GM12865 (cell line): ENCODE results near the gene JAM2.
"Not testable (repeated sequence)": the region's sequence is repeated elsewhere in the genome, so short reads cannot be mapped to it uniquely, and the experiment has no call there.

ENCODE experiments used
- DNase-seq: peaks from one replicate; pipeline ENCODE4 v3.0.0; 2010; ENCODE audit warnings: low read depth
- H3K4me3 ChIP-seq: 2 replicates; pipeline ENCODE4 v1.5.1; 2011; ENCODE audit warnings: mild to moderate bottlenecking, low read depth, low read length, control low read depth
- TF ChIP-seq, protein P1 (sequence below): IDR thresholded peaks from 2 replicates; pipeline ENCODE4 v1.5.1; 2011; ENCODE audit warnings: low read length, control low read depth, low read depth, inconsistent platforms; ENCODE audit not compliant: insufficient read depth; ENCODE audit errors: missing control alignments

Gene JAM2

DNA sequence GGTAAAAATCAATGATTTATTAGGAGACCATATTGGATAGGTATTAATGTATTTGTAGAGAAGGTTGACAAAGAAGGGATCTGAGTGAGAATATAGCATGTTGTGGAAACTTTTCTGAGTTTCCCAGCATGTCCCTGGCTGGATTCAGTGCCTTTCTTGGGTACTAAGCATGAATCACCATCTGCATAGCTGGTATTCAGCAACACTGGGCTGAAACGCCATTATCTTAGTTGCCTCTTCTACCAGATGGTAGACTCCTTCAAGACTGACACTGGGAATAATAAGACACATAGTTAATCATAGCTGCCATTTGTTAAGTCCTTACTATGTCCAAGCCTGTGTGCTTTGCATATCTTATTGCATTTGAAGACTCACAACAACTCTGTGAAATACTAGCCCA lies 50.2 kb downstream of the JAM2 start:
- TF ChIP-seq, protein P1, sequence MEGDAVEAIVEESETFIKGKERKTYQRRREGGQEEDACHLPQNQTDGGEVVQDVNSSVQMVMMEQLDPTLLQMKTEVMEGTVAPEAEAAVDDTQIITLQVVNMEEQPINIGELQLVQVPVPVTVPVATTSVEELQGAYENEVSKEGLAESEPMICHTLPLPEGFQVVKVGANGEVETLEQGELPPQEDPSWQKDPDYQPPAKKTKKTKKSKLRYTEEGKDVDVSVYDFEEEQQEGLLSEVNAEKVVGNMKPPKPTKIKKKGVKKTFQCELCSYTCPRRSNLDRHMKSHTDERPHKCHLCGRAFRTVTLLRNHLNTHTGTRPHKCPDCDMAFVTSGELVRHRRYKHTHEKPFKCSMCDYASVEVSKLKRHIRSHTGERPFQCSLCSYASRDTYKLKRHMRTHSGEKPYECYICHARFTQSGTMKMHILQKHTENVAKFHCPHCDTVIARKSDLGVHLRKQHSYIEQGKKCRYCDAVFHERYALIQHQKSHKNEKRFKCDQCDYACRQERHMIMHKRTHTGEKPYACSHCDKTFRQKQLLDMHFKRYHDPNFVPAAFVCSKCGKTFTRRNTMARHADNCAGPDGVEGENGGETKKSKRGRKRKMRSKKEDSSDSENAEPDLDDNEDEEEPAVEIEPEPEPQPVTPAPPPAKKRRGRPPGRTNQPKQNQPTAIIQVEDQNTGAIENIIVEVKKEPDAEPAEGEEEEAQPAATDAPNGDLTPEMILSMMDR: no peak
- no peak for DNase-seq

DNA sequence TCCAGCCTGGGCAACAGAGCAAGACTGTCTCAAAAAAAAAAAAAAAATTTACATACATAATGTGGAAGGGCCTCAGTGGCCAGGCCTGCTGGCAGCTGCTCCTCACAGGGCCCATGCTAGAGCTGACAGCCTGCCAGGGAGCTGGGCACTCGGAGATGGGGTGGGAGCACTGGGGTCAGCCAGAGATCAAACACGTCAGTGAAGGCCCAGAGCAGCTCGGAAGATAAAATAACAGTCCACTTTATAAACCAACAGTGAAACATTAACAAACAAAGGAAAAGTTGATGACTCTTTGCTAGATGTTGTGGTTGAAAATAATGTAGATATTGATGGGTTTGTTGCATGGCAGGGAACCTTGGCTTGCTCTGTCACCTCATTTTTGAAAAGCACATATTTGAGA lies 52.9 kb downstream of the JAM2 start:
- H3K4me3 ChIP-seq: no peak overlapping the region
- no peak for DNase-seq
- TF ChIP-seq, protein P1: no peak

More for the DNA sequence above, 50.2 kb downstream of the JAM2 start:
- H3K4me3 ChIP-seq: no peak overlapping the region

DNA sequence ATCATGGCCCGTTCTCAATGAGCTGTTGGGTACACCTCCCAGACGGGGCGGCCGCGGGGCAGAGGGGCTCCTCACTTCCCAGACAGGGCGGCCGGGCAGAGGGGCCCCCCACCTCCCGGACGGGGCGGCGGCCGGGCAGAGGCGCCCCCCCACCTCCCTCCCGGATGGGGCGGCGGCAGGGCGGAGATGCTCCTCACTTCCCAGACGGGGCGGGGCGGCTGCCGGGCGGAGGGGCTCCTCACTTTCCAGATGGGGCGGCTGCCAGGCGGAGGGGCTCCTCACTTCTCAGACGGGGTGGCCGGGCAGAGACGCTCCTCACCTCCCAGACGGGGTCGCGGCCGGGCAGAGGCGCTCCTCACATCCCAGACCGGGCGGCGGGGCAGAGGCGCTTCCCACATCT lies 56.4 kb downstream of the JAM2 start:
- H3K4me3 ChIP-seq: not testable (repeated sequence)

DNA sequence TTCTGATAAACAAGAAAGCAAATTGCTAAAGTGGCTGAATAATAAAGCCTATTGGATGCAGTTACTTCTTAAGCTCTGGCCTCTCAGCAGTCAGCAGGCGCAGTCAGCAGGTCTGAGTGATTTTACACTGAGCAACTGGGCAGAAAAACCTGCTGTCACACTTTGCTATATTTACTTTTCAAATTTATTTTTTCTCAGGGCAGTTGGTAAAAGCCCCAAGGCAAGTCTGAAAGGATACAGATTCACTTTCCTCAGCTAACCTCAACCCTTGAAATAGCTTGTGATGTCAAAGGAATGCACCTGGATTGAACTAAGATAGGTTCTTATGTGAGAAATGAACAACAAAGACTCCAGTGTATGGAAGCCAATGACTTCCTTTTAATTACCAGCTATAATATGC lies 61.7 kb downstream of the JAM2 start:
- no peak overlapping the region for H3K4me3 ChIP-seq
- DNase-seq: no peak
- TF ChIP-seq, protein P1: no peak

More for the DNA sequence above, 56.4 kb downstream of the JAM2 start:
- not testable (repeated sequence) for DNase-seq

DNA sequence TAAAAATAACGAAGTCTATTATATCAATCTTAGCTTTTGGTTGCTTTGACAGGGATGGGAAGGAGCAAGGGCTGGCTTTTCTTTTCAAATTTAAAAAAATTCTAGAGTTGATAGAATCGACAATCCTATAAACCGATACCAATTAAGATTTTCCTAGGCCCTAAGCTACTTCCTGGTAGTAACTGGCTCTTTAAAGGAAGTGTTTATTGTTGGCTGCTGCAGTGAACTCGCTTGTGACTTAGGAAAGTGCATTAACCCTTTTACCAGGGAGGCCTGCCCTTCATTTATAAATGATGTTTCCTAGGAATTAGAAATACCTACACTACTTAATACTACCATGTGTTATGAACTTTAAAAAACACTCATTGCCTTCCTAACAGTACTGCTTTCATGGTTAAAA lies 62.5 kb downstream of the JAM2 start:
- no peak overlapping the region for H3K4me3 ChIP-seq
- TF ChIP-seq, protein P1: no peak
- DNase-seq: no peak

DNA sequence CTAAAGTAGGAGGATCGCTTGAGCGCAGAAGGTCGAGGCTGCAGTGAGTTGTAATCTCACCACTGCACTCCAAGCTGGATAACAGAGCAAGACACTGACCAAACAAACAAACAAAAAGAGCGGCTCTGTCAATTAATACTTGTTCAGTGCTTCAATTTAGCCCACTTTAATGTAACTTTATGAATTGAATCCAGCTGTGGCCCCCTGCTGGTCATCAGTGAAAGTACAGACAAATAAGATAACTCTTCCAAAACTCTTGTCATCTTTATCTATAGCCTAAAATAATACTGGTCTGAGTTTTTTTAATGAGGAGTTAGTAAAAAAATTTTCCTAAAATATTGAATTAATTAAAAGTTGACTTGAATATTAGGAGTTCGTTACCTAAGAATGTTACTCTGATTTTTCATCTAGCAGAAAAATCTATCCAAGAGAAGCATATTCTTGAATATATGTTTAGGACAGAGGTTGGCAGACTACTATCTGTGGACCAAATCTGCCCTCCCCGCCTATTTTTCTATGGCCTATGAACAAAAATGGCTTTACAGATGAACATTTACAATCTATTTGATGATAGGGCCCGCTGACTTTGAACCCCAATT lies 69.5 kb downstream of the JAM2 start:
- DNase-seq: peak; percentile 60
- TF ChIP-seq, protein P1: peak; percentile 71
- no peak overlapping the region for H3K4me3 ChIP-seq

DNA sequence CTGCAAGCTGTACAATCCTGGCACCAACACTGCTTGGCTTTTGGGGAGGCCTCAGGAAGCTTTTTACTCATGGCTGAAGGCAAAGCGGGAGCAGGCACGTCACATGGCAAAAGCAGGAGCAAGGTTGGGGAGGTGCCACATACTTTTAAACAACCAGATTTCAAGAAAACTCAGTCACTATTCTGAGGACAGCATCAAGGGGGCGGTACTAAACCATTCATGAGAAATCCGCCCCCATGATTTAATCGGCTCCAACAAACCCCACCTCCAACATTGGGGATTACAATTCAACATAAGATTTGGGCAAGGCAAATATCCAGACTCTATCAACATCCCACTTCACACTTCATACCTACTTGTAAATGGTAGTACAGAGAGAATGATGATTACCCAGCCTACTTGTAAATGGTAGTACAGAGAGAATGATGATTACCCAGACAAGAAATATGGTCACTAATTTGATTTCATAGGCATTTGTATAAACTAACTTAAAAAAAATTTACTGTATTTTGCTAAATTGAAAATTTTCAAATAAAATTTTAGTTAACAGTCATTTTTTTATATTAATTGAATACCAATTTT lies 70.7 kb downstream of the JAM2 start:
- TF ChIP-seq, protein P1: no peak
- H3K4me3 ChIP-seq: no peak overlapping the region
- no peak for DNase-seq
